Astrocyte (in vitro differentiated cells and primary cell): ENCODE results near the gene BMS1. TPM values are rescaled to one million over a fixed set of nuclear protein-coding genes. Genes with fewer than 3 reads are reported as not detected.
"Not testable (repeated sequence)": the region's sequence is repeated elsewhere in the genome, so short reads cannot be mapped to it uniquely, and the experiment has no call there.

Source experiments
- DNase-seq: peaks from one replicate; pipeline ENCODE4 v3.0.0-alpha.2; 2010; ENCODE audit warnings: low read depth
- FAIRE-seq: peaks from 2 replicates; lab custom pipeline; 2011; peaks lifted over from hg19 to GRCh38; lab: Jason Lieb, UNC
- H2AFZ ChIP-seq: 2 replicates; pipeline ENCODE4 v1.6.0; 2012; ENCODE audit warnings: low read depth, low read length, inconsistent platforms
- H3K27ac ChIP-seq: 2 replicates; pipeline ENCODE4 v1.5.1; 2011; ENCODE audit warnings: low read depth, low read length, inconsistent platforms
- H3K27me3 ChIP-seq: 2 replicates; pipeline ENCODE4 v1.6.0; 2011; ENCODE audit warnings: low read length, inconsistent platforms; ENCODE audit not compliant: insufficient read depth
- H3K36me3 ChIP-seq: 2 replicates; pipeline ENCODE4 v1.5.1; 2011; ENCODE audit warnings: low read length, inconsistent platforms; ENCODE audit not compliant: insufficient read depth
- H3K4me1 ChIP-seq: 2 replicates; pipeline ENCODE4 v1.5.1; 2011; ENCODE audit warnings: low read length, inconsistent platforms; ENCODE audit not compliant: insufficient read depth
- H3K4me2 ChIP-seq: 2 replicates; pipeline ENCODE4 v1.6.0; 2012; ENCODE audit warnings: low read length, inconsistent platforms
- H3K4me3 ChIP-seq: 2 replicates; pipeline ENCODE4 v1.5.1; 2011; ENCODE audit warnings: low read depth, mild to moderate bottlenecking, low read length, inconsistent platforms; ENCODE audit not compliant: insufficient read depth
- H3K79me2 ChIP-seq: 2 replicates; pipeline ENCODE4 v1.6.0; 2012; ENCODE audit warnings: mild to moderate bottlenecking, low read length, inconsistent platforms; ENCODE audit not compliant: insufficient read depth
- H3K9ac ChIP-seq: 2 replicates; pipeline ENCODE4 v1.6.0; 2012; ENCODE audit warnings: mild to moderate bottlenecking, low read length, inconsistent platforms
- H3K9me3 ChIP-seq: 2 replicates; pipeline ENCODE4 v1.5.1; 2012; ENCODE audit warnings: low read depth, mild to moderate bottlenecking, low read length, inconsistent platforms; ENCODE audit not compliant: insufficient read depth
- H4K20me1 ChIP-seq: 2 replicates; pipeline ENCODE4 v1.6.0; 2012; ENCODE audit warnings: low read length, inconsistent platforms; ENCODE audit not compliant: insufficient read depth
- H3K27ac Mint-ChIP-seq: one replicate; pipeline ENCODE4 v1.8.0; 2021; ENCODE audit warnings: mild to moderate bottlenecking, mixed read lengths; ENCODE audit not compliant: unreplicated experiment
- H3K27me3 Mint-ChIP-seq: one replicate; pipeline ENCODE4 v1.8.0; 2021; ENCODE audit warnings: low read depth, mixed read lengths; ENCODE audit not compliant: unreplicated experiment
- H3K36me3 Mint-ChIP-seq: one replicate; pipeline ENCODE4 v1.8.0; 2021; ENCODE audit warnings: low read depth, mixed read lengths; ENCODE audit not compliant: unreplicated experiment
- H3K4me1 Mint-ChIP-seq: one replicate; pipeline ENCODE4 v1.8.0; 2021; ENCODE audit warnings: low read depth, mixed read lengths; ENCODE audit not compliant: unreplicated experiment
- H3K4me3 Mint-ChIP-seq: one replicate; pipeline ENCODE4 v1.8.0; 2021; ENCODE audit warnings: mild to moderate bottlenecking, moderate library complexity, mixed read lengths; ENCODE audit not compliant: unreplicated experiment
- H3K9me3 Mint-ChIP-seq: one replicate; pipeline ENCODE4 v1.8.0; 2021; ENCODE audit warnings: mild to moderate bottlenecking, mixed read lengths; ENCODE audit not compliant: unreplicated experiment
- CTCF ChIP-seq: IDR thresholded peaks from 2 replicates; pipeline ENCODE4 v1.5.1; 2011; ENCODE audit warnings: low read depth, mild to moderate bottlenecking, inconsistent platforms, low read length, moderate library complexity; ENCODE audit not compliant: insufficient read depth
- EZH2 ChIP-seq: IDR thresholded peaks from 2 replicates; pipeline ENCODE4 v1.6.1; 2012; ENCODE audit warnings: mild to moderate bottlenecking, low read length, inconsistent platforms; ENCODE audit not compliant: insufficient read depth
- total RNA-seq: library from RNA; stranded (reverse); gene quantifications from 2 replicates; pipeline ENCODE4 v1.2.1, GENCODE V29; 2021

The BMS1 gene
- total RNA-seq, 1 donor from 2014 or later: 26.3 TPM

GRCh38 chr10:42850931-42851330 lies 68.3 kb downstream of the BMS1 start:
- no peak for FAIRE-seq
- no peaks in the 10 kb centered on the region for H3K36me3 Mint-ChIP-seq

DNA sequence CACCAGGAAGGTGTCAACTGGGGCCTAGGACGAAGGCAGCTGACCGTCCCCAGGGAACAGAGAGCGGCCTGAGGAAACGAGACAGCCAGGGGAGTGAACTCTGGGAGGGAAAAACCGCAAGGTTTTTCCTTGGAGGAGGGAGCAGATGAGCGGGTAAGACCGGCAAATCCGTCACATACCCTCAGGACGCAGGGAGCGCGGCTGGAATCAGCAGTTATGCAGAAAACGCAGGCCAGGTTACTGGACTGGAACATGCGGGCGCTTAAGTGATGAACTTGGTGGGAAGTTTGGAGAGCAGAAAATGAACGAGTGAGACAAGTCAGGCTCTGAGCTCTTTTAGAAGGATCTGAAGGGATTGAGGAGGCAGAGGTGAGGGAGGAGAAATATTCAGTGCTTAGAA lies 76.7 kb downstream of the BMS1 start:
- Histone ChIP-seq H3K27me3 (peaks cover 14% of the 10 kb centered on the region), H3K4me1 (no peaks in the 10 kb centered on the region), H3K4me3 (no peak overlapping the region), H3K27ac (no peak overlapping the region), H3K9me3 (no peaks in the 10 kb centered on the region), H3K79me2 (no peaks in the 10 kb centered on the region), H3K9ac (no peak overlapping the region), H4K20me1 (no peaks in the 10 kb centered on the region), H3K36me3 (no peaks in the 10 kb centered on the region), H3K4me2 (no peak overlapping the region), H2AFZ (no peak overlapping the region)
- Mint-ChIP-seq H3K4me3 (no peak overlapping the region), H3K36me3 (no peaks in the 10 kb centered on the region), H3K9me3 (no peaks in the 10 kb centered on the region), H3K27ac (no peak overlapping the region), H3K4me1 (no peaks in the 10 kb centered on the region), H3K27me3 (peaks cover 26% of the 10 kb centered on the region)
- DNase-seq: no peak
- no peak for FAIRE-seq
- TF ChIP-seq CTCF (no peak), EZH2 (no peak)

More at GRCh38 chr10:42850931-42851330, 68.3 kb downstream of the BMS1 start:
- Mint-ChIP-seq H3K9me3 (peaks cover 7% of the 10 kb centered on the region), H3K4me3 (no peak overlapping the region), H3K27ac (no peak overlapping the region), H3K4me1 (no peaks in the 10 kb centered on the region), H3K27me3 (peaks cover 4% of the 10 kb centered on the region)
- Histone ChIP-seq H3K4me1 (no peaks in the 10 kb centered on the region), H4K20me1 (no peaks in the 10 kb centered on the region), H3K27me3 (no peaks in the 10 kb centered on the region), H3K4me3 (no peak overlapping the region), H3K36me3 (no peaks in the 10 kb centered on the region), H3K79me2 (no peaks in the 10 kb centered on the region), H3K4me2 (no peak overlapping the region), H3K27ac (no peak overlapping the region), H2AFZ (no peak overlapping the region), H3K9me3 (no peaks in the 10 kb centered on the region), H3K9ac (no peak overlapping the region)
- no peak for TF ChIP-seq CTCF
- no peak for TF ChIP-seq EZH2
- DNase-seq: no peak

DNA sequence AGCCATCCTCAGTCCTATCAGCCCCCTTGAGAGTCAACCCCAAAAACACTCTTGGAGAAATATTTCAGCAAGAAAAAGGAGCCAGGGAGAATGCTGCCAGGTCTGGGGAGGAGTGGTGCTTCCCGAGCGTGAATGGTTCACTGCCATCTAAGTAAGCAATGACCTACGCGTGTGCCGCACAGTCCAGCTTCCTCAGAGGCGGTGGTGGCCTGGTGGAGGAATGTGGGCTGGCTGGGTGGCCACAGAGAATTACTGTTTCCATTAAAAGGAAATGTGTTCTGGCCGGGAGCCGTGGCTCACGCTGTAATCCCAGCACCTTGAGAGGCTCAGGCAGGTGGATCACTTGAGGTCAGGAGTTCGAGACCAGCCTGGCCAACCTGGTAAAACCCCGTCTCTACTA lies 77.4 kb downstream of the BMS1 start:
- H3K4me2 ChIP-seq, H3K27ac ChIP-seq, FAIRE-seq, H3K36me3 Mint-ChIP-seq, H3K4me1 ChIP-seq, H2AFZ ChIP-seq, H3K4me3 ChIP-seq, H4K20me1 ChIP-seq, H3K9me3 Mint-ChIP-seq, H3K9me3 ChIP-seq, H3K79me2 ChIP-seq, DNase-seq, H3K36me3 ChIP-seq, H3K27ac Mint-ChIP-seq, H3K4me3 Mint-ChIP-seq, H3K4me1 Mint-ChIP-seq, H3K9ac ChIP-seq: not testable (repeated sequence)
- H3K27me3 Mint-ChIP-seq: peaks cover 33% of the 10 kb centered on the region
- peaks cover 16% of the 10 kb centered on the region for H3K27me3 ChIP-seq

DNA sequence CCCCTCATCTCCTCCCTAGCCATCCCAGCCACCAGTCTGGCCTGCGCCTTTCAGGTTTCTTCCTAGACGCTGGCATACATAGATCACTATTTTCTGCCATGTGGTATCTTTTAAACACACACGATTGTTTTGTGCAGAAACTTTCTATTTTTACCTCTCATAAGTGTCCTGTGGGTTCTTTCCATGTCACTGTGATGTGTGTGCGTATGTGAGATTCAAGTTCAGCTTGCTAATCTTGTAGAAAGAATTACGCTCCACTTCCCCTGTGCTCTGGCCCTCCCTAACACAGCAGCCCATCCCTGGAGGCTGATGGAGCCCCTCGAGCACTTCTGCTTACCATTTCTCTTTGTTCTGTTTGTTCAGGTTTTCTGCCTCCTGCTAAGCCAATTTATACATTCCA lies 80.2 kb downstream of the BMS1 start:
- not testable (repeated sequence) for H3K4me2 ChIP-seq, H3K4me3 ChIP-seq, H3K4me1 Mint-ChIP-seq, H3K4me1 ChIP-seq, H3K36me3 Mint-ChIP-seq, H4K20me1 ChIP-seq, H3K36me3 ChIP-seq, H3K27ac ChIP-seq, H3K79me2 ChIP-seq, FAIRE-seq, H2AFZ ChIP-seq, DNase-seq, H3K9ac ChIP-seq, H3K4me3 Mint-ChIP-seq, H3K9me3 ChIP-seq, H3K27ac Mint-ChIP-seq, H3K9me3 Mint-ChIP-seq
- peaks cover 48% of the 10 kb centered on the region for H3K27me3 Mint-ChIP-seq
- peaks cover 19% of the 10 kb centered on the region for H3K27me3 ChIP-seq
